ENCODE results near the gene HFM1.

DNA sequence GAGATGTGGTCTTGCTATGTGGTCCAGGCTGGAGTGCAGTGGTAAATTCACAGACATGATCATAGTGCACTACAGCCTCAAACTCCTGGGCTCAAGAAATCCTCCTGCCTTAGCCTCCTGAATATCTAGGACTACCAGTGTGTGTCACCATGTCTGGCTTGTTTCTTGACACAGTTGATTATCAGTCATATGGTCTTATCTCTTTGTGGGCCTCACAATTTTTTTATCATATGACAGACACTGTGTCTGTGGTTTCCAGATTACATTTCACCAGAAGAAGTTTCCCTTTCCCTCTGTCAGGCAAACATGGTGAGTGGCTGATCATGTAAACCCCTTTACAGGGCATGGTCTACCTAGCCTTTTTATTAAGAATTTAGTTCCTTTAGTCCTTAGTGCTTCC lies 96.1 kb downstream of the HFM1 start:
- TF ChIP-seq, protein P1, sequence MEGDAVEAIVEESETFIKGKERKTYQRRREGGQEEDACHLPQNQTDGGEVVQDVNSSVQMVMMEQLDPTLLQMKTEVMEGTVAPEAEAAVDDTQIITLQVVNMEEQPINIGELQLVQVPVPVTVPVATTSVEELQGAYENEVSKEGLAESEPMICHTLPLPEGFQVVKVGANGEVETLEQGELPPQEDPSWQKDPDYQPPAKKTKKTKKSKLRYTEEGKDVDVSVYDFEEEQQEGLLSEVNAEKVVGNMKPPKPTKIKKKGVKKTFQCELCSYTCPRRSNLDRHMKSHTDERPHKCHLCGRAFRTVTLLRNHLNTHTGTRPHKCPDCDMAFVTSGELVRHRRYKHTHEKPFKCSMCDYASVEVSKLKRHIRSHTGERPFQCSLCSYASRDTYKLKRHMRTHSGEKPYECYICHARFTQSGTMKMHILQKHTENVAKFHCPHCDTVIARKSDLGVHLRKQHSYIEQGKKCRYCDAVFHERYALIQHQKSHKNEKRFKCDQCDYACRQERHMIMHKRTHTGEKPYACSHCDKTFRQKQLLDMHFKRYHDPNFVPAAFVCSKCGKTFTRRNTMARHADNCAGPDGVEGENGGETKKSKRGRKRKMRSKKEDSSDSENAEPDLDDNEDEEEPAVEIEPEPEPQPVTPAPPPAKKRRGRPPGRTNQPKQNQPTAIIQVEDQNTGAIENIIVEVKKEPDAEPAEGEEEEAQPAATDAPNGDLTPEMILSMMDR (IDR thresholded peaks at IDR 0.05): no peak
- TF ChIP-seq POLR2A (IDR thresholded peaks at IDR 0.05): no peak

All from breast epithelium (tissue), 3 donors.